GM21381 (cell line): ENCODE measurements around the gene CYP27A1.
A peak's percentile ranks its signal among the peaks of the same experiment; 100 is the strongest.

ENCODE experiments used
- ATAC-seq: cut with Tn5 transposase; IDR thresholded peaks from one replicate; pipeline ENCODE4 v1.9.1; 2021; ENCODE audit warnings: mild to moderate bottlenecking, moderate library complexity; ENCODE audit not compliant: unreplicated experiment

The CYP27A1 gene

DNA sequence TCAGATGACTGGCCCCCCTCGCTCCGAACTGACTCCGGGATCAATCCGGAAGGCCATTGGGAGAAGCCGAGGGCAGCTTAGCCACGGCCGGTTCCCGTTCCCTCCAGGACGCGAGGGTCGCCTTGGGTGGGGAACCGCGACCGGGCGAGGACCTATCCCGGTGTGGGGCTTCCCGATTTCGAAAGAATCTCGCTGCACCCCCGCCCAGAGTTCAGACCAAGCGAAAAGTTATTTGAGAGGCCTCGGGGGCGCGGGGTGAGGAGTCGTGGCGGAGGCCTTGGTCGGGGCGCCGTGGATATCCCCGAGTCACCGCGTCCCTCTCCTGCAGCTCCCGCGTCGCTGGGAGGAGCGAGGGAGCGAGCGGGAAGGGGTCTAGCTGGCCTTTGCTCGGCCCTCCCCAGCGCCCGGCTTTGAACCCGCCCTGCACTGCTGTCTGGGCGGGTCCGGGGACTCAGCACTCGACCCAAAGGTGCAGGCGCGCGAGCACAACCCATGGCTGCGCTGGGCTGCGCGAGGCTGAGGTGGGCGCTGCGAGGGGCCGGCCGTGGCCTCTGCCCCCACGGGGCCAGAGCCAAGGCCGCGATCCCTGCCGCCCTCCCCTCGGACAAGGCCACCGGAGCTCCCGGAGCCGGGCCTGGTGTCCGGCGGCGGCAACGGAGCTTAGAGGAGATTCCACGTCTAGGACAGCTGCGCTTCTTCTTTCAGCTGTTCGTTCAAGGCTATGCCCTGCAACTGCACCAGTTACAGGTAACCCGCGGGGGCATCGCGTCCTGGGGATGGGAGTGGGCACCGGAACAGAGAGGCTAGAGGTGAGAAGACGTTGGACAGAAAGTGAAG lies at the start of gene CYP27A1:
TSS of gene CYP27A1 (plus strand) at position 457 of the 837 bp plus-strand sequence. CDS start at position 493, 36 bp downstream.
- no peak for ATAC-seq

DNA sequence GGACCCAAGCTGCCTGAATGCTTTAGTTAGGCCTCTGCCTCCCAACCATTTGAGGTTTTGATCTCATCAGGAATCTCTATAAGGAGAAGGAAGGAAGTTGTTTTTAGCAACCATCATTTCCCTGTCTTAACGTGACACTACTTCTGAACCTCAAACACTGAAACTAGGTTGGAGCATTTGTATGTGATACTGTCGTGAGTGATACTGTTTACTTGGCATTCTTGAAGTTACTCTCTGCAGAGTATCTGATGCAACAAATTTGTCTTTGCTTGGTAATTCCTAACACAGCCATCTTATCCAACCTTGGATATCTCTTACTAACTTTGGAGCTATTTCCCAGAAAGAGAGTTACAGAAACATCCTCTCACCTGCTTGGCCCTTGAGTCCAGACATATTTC lies 49.2 kb upstream of the CYP27A1 start:
- no peak for ATAC-seq

DNA sequence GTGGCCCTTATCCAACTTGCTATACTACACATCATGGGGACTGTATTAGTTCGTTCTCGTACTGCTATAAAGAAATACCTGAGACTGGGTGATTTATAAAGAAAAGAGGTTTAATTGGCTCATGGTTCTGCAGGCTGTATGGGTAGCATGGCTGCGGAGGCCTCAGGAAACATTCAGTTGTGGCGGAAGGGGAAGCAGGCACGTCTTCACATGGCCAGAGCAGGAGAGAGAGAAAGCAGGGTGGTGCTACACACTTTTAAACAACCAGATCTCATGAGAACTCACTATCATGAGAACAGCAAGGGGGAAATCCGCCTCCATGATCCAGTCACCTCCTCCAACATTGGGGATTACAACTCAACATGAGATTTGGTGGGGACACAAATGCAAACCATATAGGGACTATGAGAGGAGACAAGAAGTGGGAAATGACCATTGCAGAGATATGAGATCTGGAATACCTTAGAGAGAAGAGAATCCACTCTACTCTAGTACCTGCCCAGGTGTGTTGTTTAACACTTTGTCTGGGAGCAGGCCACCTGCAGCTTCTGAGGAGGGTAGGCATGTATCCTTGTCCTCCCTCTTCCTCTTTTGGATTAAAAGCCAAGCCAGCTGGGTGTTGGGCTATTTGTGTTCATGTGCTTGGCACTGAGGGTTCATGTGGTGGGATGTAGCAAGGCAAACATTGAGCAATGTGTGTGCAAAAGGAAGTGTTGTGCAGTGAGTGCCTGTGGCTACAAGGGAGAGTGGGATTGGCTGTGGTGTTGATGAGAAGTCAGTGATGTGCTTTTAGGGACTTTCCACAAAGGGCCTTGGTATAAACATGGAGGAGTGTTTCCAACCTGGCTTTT lies 48.6 kb upstream of the CYP27A1 start:
- ATAC-seq = no peak

DNA sequence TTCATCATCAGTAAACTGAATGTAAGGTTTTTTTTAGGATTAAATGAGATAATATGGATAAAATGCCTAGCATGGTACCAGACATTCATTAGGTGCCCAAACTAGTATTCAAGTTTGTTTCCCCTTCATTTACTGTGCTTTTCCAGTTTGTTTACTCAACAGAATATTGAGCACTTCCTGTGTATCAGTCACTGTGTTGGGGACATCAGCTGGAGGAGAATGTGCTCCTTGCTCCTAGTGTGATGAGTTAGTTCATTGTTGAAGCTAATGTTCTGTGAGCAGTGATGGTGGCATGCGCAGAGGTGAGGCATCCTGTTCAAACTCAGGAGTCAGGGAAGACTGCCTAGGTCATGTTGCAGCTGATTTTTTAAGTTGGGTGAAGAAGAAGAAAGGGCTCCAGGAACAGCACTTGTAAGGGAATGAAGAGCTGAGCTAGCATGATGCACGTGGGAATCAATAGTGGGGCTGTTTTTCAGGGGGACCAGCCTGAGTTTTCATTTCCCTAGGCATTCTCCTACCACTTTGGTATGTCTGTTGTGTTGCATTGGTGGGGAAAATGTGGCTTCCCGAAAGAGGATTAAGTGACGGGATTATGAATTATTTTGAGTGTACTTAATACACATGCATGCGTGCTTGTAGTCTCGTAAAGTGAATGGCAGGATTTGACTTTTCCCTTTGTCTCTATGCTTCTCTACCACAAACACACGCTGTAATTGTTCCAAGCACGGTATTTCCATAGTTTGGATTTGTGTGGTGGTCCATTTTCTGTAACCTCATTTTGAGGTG lies 47.6 kb upstream of the CYP27A1 start:
- no peak for ATAC-seq

DNA sequence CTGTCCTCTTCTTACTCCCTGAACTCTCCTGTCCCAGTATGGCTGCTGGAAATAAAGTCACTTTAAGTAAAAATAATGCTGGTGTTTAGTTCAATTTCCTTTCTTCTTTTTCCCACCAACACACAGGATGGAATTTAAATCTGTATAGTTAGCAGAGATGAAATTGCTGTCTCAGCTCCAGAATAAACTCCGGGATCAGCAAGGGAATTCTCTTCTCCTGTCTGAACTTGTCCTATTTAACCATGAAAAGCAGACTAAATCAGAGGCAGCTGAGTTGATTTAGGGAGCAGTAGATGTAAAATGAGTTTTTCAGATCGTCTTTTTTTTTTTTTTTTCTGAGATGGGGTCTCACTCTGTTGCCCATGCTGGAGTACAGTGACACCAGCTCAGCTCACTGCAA lies 45.4 kb upstream of the CYP27A1 start:
- ATAC-seq = no peak

DNA sequence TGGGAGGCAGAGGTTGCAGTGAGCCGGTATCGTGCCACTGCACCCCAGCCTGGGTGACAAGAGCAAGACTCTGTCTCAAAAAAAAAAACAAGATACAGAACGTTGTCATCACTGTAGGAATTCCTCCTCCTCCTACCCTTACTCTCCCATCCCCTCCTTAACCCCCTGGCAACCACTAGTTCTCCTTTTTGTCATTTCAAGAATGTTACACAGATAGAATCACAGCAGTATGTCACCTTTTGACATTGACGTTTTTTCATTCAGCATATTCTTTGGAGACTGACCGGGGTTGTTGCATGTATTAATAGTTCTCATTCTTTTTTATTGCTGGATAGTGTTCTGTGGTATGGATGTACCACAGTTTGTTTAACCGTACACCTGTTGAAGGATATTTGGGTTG lies 38.9 kb upstream of the CYP27A1 start:
- ATAC-seq = peak; percentile 53

DNA sequence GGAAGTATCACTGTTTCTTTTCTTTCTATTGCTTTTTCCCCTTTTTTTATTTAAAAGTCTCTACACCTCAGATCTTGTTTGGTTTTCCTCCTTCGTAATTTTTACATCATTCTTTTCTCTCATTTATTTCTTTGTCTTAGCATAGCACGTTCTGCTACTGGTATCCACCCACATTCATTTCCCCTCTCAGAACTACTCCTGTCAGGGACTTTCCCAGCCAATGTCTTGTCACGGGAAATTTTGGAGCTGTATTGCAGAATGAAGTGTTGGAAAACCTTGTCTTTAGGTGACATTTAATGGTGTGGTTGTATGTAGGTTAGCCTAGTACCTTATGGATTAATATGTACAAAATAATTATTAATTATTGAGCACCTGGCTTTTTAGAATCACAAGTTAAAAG lies 37.3 kb upstream of the CYP27A1 start:
- ATAC-seq = no peak

DNA sequence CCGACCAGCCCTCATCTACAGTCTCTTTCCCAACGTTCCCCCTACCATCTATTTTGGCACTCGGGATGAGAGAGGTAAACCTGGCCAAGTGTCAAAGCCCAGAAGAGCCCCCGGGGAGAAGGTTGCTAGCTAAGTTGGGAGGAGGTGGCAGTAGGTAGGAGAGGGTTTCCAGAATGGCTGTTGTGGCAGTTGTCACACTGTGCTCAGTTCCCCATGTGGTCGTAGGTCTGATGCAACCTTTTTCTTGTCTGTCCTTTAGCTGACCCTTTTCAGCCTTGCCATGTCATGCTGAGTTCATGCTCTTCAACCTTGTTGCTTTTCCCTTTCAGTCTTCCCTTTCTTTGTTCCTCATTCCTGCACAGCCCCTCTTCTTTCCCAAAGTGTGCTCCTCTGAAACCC lies 36.8 kb upstream of the CYP27A1 start:
- ATAC-seq = no peak

DNA sequence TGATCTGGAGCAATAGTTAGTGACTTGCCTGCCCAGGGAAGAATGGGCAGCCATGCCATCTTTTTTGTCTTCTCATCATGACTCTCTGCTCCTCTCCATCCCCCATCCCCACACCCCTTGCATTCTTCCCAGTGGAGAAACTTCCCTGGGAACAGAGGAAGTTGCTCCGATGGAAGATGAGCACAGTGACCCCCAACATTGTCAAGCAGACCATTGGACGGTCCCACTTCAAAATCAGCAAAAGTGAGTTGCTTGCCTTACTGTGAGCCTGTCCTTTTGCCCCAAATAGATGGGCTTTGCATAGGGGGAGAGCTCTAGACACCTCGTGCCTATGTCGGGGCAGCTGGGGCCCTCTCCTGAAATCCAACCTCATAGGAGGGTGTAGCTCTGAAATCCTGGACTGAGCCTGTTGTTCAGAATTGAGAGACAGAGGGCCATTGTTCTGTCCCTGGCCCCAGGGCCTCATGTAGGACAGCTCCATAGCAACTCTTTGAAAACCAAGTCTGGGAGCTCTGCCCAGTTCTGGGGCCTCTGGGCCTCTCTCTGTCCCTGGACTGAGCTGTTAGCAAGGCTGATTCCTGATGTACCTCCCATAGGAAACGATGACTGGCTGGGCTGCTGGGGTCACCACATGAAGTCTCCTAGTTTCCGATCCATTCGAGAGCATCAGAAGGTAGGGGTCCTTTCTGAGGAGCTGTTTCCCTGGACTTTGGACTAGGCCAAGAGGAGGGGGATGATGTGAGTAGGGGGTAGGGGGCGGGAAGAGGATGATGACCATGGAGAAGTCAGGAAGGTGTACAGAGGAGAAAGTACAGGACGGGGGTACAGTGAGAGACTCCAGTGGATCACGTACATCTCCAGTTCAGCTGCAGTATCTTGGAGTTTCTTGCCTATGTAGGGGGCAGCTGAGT lies 36.1 kb upstream of the CYP27A1 start:
- ATAC-seq = no peak

DNA sequence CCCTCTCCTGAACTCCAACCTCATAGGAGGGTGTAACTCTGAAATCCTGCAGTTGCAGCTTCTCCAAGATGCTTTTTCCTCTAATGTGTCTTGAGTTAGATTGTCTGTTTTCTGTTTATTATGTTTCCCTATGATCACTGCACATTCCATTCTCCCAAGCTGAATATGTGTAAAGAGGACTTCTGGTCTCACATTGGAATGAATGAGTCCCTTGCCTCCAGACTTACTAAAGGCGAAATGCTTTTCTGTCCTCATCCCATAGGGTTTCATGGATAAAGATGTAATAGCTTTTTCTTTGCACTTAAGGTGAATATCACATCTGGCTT lies 35.5 kb upstream of the CYP27A1 start:
- ATAC-seq = no peak

DNA sequence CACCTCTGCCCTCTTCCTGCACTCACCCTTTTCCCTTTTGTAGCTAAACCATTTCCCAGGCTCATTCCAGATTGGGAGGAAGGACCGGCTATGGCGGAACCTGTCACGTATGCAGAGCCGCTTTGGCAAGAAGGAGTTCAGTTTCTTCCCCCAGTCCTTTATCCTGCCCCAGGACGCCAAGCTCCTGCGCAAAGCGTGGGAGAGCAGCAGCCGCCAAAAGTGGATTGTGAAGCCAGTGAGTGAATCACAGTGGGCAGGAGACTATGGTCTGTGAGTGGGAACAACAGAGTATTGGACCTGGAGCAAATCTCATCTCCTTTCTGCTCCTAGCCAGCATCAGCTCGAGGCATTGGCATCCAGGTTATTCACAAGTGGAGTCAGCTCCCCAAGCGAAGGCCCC lies 35.0 kb upstream of the CYP27A1 start:
- ATAC-seq = no peak

DNA sequence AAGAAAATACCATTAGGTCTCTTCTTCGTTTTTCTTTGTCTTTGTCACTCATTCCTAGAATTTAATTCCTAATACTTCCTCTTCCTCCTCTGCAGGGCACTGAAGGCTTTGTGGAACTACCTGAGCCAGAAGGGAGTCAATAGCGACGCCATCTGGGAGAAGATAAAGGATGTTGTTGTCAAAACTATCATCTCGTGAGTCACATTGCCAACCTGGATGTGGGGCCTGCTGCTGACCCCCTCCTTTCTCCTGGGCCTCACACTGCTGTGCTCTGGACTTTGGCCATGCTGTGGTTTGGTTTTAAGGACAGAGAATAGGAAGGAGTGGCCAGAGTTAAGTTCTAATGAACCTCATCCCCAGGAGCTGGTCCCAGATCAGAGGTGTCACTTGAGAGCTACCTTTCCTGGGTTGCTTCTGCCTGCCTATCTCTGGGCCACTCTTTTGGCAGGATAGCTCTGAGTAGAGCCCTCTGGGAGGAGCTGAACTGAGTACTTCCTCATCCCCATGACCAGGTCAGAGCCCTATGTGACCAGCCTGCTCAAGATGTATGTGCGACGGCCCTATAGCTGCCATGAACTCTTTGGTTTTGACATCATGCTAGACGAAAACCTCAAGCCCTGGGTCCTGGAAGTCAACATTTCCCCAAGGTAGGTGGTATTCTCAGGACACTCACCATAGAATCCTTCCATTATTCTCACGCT lies 33.1 kb upstream of the CYP27A1 start:
- ATAC-seq = no peak

DNA sequence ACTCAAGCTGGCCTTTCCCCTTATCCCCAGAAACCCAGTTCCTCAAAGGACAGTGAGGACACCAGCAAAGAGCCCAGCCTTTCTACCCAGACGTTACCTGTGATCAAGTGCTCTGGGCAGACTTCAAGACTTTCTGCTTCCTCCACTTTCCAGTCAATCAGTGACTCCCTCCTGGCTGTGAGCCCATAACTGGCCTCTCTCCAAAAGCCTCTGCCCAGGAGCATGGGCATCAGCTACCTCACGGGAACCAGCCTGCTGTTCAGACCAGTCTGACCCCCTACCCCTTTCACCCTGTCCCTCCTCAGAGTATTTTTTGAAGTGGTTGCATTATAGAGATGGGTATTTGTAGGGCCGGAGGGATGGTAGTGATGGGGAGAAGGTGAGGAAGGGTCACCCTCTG lies 27.7 kb upstream of the CYP27A1 start:
- ATAC-seq = no peak

DNA sequence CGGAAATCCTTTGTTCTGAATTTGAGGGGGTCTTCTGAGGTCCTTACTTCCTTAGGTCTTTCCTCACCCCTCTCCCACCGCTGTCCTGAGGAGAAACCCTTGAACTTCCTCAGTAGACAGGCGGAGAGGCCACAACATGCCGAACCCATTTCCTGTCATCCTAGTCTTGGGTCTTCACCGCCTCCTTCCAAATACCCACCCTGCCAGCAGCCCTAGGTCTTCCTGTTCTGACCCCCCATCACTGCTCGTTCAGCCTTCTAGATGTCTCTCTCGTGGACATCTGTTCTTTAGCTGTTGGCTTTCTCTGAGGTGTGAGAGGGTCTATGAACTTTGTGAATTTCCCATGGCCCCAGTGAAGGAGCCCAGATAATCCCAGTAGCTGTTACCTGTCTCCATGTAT lies 27.2 kb upstream of the CYP27A1 start:
- ATAC-seq = no peak

DNA sequence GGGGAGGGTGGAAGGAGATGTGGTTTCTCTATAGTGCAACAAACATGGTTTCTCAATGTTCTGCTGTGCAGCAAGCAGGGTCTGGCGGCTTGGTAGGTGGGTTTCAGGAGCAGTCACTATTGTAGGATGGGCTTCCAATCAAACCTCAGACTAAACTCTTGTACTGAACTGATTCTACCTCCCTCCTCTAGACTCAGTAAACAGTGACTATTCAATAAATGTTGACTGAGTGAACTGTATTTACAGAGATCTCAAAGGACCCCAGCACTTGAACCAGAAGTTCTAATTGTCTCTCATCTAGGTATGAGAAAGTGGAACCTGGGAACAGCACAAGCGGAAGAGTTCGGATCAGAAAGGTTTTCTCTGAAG lies 26.8 kb upstream of the CYP27A1 start:
- ATAC-seq = no peak

DNA sequence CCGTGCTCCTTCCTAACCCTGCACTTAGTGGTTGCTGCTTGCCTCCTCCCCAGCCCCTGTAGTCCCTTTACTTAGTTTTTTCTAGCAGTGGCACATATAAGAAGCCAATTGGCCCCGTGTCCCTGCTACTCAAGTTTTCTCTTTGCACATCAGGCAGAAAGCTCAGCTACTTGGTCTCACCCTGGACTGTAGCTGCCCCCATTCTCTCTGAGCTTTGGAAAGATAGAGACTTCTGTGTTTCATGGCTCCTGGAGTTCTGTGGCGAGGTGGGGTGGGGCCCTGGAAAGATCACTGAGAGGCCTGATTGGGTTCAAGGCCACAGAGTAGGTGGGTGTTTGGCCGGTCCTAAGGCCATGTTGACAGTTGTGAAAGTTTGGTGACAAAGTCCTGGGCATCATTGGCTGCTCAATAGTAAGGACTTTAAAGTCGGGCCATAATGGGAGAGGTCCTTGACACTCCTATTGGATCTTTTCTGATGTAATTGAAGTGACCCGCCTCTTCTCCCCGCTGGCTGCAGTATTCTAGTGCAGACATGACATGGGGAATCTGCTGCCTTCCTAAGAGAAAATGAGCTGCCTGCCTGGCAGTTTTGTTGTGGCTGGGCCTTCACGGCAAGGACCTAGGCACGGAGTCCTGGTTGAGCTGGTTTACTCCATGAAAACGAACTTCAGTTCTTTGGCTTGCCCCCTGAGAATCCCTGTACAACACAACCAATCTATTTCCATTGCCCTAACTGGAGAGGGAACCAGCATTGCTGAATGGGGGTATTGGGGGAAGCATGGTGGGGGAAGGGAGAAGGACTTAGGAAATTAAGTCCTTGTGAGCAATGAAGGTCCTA lies 26.2 kb upstream of the CYP27A1 start:
- no peak for ATAC-seq

DNA sequence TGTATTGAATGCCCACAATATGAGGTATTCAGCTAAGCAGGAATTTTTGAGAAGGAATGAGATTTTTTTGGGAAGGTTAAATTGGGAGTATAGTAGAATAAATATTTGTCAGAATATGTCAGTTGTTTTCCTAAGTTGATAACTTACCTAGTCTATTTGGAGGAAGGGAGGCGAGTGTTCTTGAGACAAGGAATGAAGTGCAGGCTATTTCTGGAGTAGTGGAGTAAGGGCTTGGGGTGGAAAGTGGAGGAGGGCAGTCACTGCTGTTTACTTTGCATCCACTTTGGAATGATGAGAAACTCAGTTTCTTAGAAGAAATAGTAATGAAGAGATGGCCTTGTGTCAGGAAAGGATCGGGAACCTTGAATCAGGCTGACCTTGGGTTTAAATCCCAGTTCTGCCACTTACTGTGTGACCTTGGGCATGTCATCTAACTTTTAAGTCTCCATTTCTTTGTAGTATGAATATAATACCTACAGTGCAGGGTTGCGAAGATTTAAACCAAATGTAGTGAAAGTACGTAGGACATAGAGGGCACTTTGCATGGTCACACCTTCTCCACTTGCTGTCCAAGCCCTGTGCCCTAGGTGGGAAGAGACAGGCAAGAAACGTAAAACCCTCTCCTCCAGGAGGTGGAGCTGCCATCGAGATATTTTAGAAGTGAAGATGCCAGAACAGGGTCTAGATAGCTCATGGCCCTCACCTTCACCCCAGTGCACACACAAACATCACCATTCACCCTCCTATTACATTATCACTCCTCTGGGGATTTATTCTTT lies 25.2 kb upstream of the CYP27A1 start:
- ATAC-seq = no peak

DNA sequence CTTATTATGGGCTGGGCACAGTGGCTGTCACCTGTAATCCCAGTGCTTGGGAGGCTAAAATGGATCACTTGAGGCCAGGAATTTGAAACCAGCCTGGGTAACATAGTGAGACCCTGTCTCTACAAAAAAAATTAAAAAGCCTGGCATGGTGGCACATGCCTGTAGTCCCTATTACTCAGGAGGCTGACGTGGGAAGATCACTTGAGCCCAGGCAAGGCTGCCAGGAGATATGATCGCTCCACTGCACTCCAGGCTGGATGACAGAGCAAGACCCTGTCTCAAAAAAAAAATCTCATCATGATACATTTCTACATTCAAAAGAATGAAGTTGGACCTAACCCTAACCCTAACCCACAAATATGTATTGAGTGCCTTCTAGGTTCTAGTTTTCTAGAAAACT lies 20.2 kb upstream of the CYP27A1 start:
- ATAC-seq = no peak
